HepG2 (cell line): ENCODE results near the gene COBLL1. TPM values are rescaled to one million over a fixed set of nuclear protein-coding genes. Genes with fewer than 3 reads are reported as not detected.

Experiments
- ATAC-seq: fragments of 200-7000 bp; cut with Tn5 transposase; 3 replicates; pipeline ENCODE4 v1.9.1; 2020; ENCODE audit warnings: mild to moderate bottlenecking, moderate library complexity
- BruUV-seq: library from RNA; stranded (reverse); fragments of 400-500 nt; replicated peaks from 2 replicates; lab custom pipeline; 2021; lab: Mats Ljungman, UMichigan
- CTCF ChIA-PET: fragments of 300-600 bp; formaldehyde crosslinking; extraction: SDS; loops from one replicate; lab custom pipeline; 2021; ENCODE audit warnings: low total read pairs, inconsistent platforms, low intra/inter-chr PET ratio; lab: Yijun Ruan, JAX
- POLR2A ChIA-PET: fragments of 350-600 bp; sonication (Branson Sonifier 250); formaldehyde crosslinking; loops from one replicate; lab custom pipeline; 2020; ENCODE audit warnings: antibody characterized with exemption, inconsistent platforms; lab: Yijun Ruan, JAX
- DNase-seq: peaks from one replicate; pipeline ENCODE4 v3.0.0-alpha.2; 2015; ENCODE audit warnings: low spot score
- FAIRE-seq: peaks from 3 replicates; lab custom pipeline; 2011; peaks lifted over from hg19 to GRCh38; lab: Jason Lieb, UNC
- H2AFZ ChIP-seq: one replicate; pipeline ENCODE4 v1.6.1; 2011; ENCODE audit warnings: low read length, inconsistent platforms
- H3K27ac ChIP-seq: fragments of 300-600 bp; 3 replicates; pipeline ENCODE4 v1.8.0; 2011; ENCODE audit warnings: mixed run types, mild to moderate bottlenecking, mixed read lengths, low read length, inconsistent platforms; ENCODE audit not compliant: insufficient read depth; ENCODE audit errors: extremely low read length
- H3K27me3 ChIP-seq, 2 experiments: fragments of 200-600 bp in 1 of 2; 2 replicates in 1 of 2; 3 replicates in 1 of 2; pipeline versions ENCODE4 v1.6.0 to v1.8.0; 2011; ENCODE audit warnings: low read length in 2 of 2, mild to moderate bottlenecking in 2 of 2, moderate library complexity in 2 of 2, inconsistent platforms in 1 of 2; ENCODE audit not compliant: insufficient read depth in 2 of 2, control insufficient read depth in 1 of 2
- H3K36me3 ChIP-seq, 2 experiments: fragments of 200-600 bp in 1 of 2; replicated peaks in 1 of 2; 2 replicates in 1 of 2; 3 replicates in 1 of 2; pipeline versions ENCODE4 v1.5.1 to v1.8.0; 2011; ENCODE audit warnings: low read length in 2 of 2, inconsistent platforms in 1 of 2; ENCODE audit not compliant: insufficient read depth in 2 of 2, control insufficient read depth in 1 of 2
- H3K4me1 ChIP-seq: 2 replicates; pipeline ENCODE4 v1.5.1; 2012; ENCODE audit warnings: low read length, inconsistent platforms; ENCODE audit not compliant: insufficient read depth
- H3K4me2 ChIP-seq: 2 replicates; pipeline ENCODE4 v1.6.0; 2011; ENCODE audit warnings: low read depth, low read length, inconsistent platforms
- H3K4me3 ChIP-seq, 3 experiments: fragments of 200-600 bp in 1 of 3; sonication (generic), shearing (Covaris generic) in 1 of 3; replicated peaks in 1 of 3; 2 replicates each; pipeline ENCODE4 v1.5.1; 2011 to 2016; ENCODE audit warnings: low read length in 3 of 3, inconsistent platforms in 2 of 3, low read depth in 2 of 3, mild to moderate bottlenecking in 2 of 3, control low read depth in 1 of 3, mixed read lengths in 1 of 3; ENCODE audit not compliant: insufficient read depth in 1 of 3
- H3K79me2 ChIP-seq: one replicate; pipeline ENCODE4 v1.6.1; 2011; ENCODE audit warnings: low read length, inconsistent platforms; ENCODE audit not compliant: insufficient read depth
- H3K9ac ChIP-seq: 2 replicates; pipeline ENCODE4 v1.6.0; 2011; ENCODE audit warnings: mild to moderate bottlenecking, low read depth, low read length, inconsistent platforms; ENCODE audit not compliant: insufficient read depth
- H3K9me3 ChIP-seq: 2 replicates; pipeline ENCODE4 v1.5.1; 2012; ENCODE audit warnings: mild to moderate bottlenecking, low read length
- H4K20me1 ChIP-seq: 2 replicates; pipeline ENCODE4 v1.6.0; 2011; ENCODE audit warnings: inconsistent platforms, mild to moderate bottlenecking, low read length, moderate library complexity; ENCODE audit not compliant: insufficient read depth
- ELF4 ChIP-seq: sonication (generic); formaldehyde crosslinking; IDR thresholded peaks from 2 replicates; pipeline ENCODE4 v1.5.0; 2020; ENCODE audit warnings: missing genetic modification reagents, mild to moderate bottlenecking, moderate library complexity, borderline replicate concordance
- ZFP90 ChIP-seq: sonication (generic); formaldehyde crosslinking; IDR thresholded peaks from 2 replicates; pipeline ENCODE4 v1.8.0; 2022; ENCODE audit warnings: missing genetic modification reagents, mild to moderate bottlenecking, inconsistent platforms, borderline replicate concordance
- ZNF24 ChIP-seq: fragments of 450-650 bp; IDR thresholded peaks from 2 replicates; pipeline ENCODE4 v1.6.1; 2017; ENCODE audit warnings: antibody characterized with exemption, mild to moderate bottlenecking
- ZSCAN31 ChIP-seq: sonication (generic); formaldehyde crosslinking; IDR thresholded peaks from 2 replicates; pipeline ENCODE4 v1.5.0; 2020; ENCODE audit warnings: low read depth, mild to moderate bottlenecking, missing genetic modification reagents
- WGBS: methylation state at CpG from one replicate; pipeline ENCODE4 v1.1.6; 2017; ENCODE audit warnings: low lambda C conversion rate; 5-methylcytosine and 5-hydroxymethylcytosine counted together
- in situ Hi-C: cut with HindIII; loops from 2 replicates; pipeline ENCODE4 v1.10.0; 2017; ENCODE audit warnings: low pct_unique_long_range_greater_than_20kb; ENCODE audit not compliant: extremely low pct_ligation_motif_present
- intact Hi-C: fragments of 100-400 bp; cut with micrococcal nuclease; formaldehyde crosslinking; loops from one replicate; pipeline ENCODE4 v1.10.0; 2022; ENCODE audit not compliant: unreplicated experiment
- polyA plus RNA-seq, 8 experiments: library from polyadenylated mRNA; depleted of rRNA in 3 of 8; stranded (reverse) in 7 of 8; unstranded in 1 of 8; fragments of >200 nt; fragmentation: Illumina TruSeq in 4 of 8; extraction: Trizol in 4 of 8; gene quantifications; 2 replicates each; pipeline versions ENCODE4 v1.2.1 to v1.2.3, GENCODE V29; 2011 to 2016; ENCODE audit warnings: low read depth in 4 of 8, missing spikeins in 1 of 8, mixed read lengths in 1 of 8; ENCODE audit not compliant: insufficient read depth in 1 of 8
- total RNA-seq, 5 experiments: library from RNA; depleted of rRNA; stranded (reverse); fragments of >200 nt; fragmentation: Illumina TruSeq; extraction: Trizol; gene quantifications; 2 replicates each; pipeline ENCODE4 v1.2.3, GENCODE V29; 2016; ENCODE audit warnings: low read depth in 1 of 5
- TF ChIP-seq, protein P1 (sequence below): sonication (generic); formaldehyde crosslinking; IDR thresholded peaks from 2 replicates; pipeline ENCODE4 v1.4.0; 2020; ENCODE audit warnings: missing genetic modification reagents
- TF ChIP-seq, protein P2 (sequence below): sonication (generic); formaldehyde crosslinking; IDR thresholded peaks from 2 replicates; pipeline ENCODE4 v1.4.0; 2020; ENCODE audit warnings: mild to moderate bottlenecking, missing genetic modification reagents

The COBLL1 gene
- total and polyA plus RNA-seq, 2 of the 13 experiments (the other 11 are each of a cell fraction or from before 2014, with no cell fraction given) = 32.6 to 86.8 TPM

DNA sequence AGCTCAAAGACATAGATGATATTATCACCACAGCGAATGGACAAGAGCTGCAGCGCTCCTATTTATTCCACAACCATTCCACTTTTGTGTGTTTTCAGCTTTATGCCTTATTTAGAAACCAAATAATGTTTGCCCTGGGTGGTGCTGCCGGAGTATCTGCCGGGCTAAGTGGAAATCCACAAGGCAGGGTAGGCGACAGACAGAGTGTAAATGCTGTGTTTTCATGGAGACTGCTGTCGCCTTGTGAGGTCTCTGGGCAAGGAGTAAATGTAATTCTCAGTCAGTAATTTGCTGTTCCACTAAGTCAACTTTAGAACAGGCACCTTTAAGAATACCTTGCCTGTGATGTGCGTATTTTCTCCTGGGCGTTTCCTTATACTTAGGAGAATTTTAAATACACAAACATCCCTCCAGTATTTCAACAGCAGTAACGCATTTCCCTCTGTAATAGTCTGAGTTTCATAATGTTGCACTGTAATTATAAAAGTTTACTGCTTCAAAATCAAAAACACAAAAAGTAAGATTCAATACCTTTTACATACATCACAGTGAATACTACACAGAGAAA lies 60.9 kb downstream of the COBLL1 start:
- H2AFZ ChIP-seq = no peak overlapping the region
- 97% methylated on average over 9 of the region's 9 CpGs for WGBS
- H3K9ac ChIP-seq = no peak overlapping the region
- H4K20me1 ChIP-seq = no peaks in the 10 kb centered on the region
- FAIRE-seq (no peak), DNase-seq (no peak), ATAC-seq (no peak)
- in situ Hi-C loops (no loop called here), intact Hi-C loops (no loop called here)
- H3K9me3 ChIP-seq = no peaks in the 10 kb centered on the region
- TF ChIP-seq ELF4 (CRISPR knock-in tag) (no peak), ZSCAN31 (no peak), ZFP90 (CRISPR knock-in tag) (no peak), ZNF24 (no peak)
- TF ChIP-seq, protein P1, sequence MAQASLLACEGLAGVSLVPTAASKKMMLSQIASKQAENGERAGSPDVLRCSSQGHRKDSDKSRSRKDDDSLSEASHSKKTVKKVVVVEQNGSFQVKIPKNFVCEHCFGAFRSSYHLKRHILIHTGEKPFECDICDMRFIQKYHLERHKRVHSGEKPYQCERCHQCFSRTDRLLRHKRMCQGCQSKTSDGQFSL (CRISPR knock-in tag) = no peak
- TF ChIP-seq, protein P2, sequence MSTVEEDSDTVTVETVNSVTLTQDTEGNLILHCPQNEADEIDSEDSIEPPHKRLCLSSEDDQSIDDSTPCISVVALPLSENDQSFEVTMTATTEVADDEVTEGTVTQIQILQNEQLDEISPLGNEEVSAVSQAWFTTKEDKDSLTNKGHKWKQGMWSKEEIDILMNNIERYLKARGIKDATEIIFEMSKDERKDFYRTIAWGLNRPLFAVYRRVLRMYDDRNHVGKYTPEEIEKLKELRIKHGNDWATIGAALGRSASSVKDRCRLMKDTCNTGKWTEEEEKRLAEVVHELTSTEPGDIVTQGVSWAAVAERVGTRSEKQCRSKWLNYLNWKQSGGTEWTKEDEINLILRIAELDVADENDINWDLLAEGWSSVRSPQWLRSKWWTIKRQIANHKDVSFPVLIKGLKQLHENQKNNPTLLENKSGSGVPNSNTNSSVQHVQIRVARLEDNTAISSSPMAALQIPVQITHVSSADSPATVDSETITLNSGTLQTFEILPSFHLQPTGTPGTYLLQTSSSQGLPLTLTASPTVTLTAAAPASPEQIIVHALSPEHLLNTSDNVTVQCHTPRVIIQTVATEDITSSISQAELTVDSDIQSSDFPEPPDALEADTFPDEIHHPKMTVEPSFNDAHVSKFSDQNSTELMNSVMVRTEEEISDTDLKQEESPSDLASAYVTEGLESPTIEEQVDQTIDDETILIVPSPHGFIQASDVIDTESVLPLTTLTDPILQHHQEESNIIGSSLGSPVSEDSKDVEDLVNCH = no peak
- H3K36me3 ChIP-seq = peaks cover 2 to 13% of the 10 kb centered on the region in 2 experiments; a peak in 3 of 5 replicates
- H3K27me3 ChIP-seq = no peaks in the 10 kb centered on the region
- BruUV-seq = no TSS peak
- no peak overlapping the region for H3K4me2 ChIP-seq
- ChIA-PET POLR2A (no interaction called here), CTCF (no interaction called here)
- H3K4me1 ChIP-seq = peaks cover 17% of the 10 kb centered on the region
- no peak overlapping the region for H3K27ac ChIP-seq
- no peak overlapping the region for H3K4me3 ChIP-seq
- peaks cover 78% of the 10 kb centered on the region for H3K79me2 ChIP-seq
